Measurements from ENCODE around the gene SKIDA1.

The SKIDA1 gene

DNA sequence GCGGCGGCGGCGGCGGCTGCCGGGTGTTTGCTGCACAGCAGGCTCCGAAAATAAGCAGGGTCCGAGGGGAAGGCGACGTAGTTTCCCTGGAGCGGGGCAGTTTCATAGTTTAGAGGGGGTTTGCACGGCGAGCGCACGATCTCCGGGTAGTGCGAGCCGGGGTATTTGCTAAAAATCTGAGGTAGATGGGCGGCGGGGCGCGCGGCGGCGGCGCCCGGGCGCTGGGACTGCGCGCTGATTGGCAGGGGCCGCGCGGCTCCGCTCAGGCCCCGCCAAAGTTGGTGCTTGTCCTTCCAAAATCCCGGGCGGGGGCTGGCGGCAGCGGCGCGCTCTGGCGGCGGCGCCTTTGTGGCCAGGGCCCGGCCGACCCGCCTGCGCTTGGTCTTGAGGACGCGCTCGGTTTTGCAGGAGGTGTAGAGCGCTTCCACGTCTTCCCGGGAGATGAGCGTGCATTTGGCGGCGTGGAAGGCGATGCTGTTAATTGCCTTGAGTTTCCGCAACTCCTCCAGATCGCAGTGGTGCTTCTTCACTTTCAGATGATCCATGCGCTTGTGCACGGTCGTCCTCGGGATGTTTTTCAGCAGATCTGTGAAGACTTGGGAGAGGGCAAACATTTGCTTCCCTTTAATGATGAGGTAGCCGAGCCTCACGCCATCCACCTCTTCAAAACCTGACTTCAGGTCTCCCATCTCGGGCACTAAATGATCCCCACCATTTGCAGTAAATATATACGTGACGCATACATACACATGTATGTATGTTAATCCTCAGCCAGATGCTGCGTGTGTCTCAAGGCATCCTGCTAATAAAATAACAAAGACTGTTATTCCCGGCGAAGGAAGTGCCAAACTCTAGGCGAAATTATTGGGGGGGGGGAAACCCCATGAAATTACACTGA, 8.1 kb downstream of the SKIDA1 start:
- Histone ChIP-seq H3K36me3 (ENCODE audit: control insufficient read depth, low read length) (no peaks in the 10 kb centered on the region), H3K27me3 (ENCODE audit: control insufficient read depth, low read length) (peaks cover 70% of the 10 kb centered on the region), H3K79me2 (ENCODE audit: control insufficient read depth, low read length) (no peaks in the 10 kb centered on the region), H3K4me1 (ENCODE audit: control insufficient read depth, low read length) (peaks cover 34% of the 10 kb centered on the region), H3K27ac (ENCODE audit: low read depth, low read length) (no peak overlapping the region), H3F3A (ENCODE audit: control insufficient read depth, insufficient read depth) (peaks cover 4% of the 10 kb centered on the region; the same call in 1 of the 2 replicates), H3K9me2 (replicated peaks; ENCODE audit: control insufficient read depth, low read length) (no peaks in the 10 kb centered on the region), H4K20me1 (ENCODE audit: control insufficient read depth, insufficient read depth, low read depth, low read length) (peaks cover 2% of the 10 kb centered on the region; the same call in 1 of the 2 replicates), H3K4me2 (ENCODE audit: low read length) (peak overlapping the region; percentile 99), H3K4me3 (ENCODE audit: low read length) (peak overlapping the region; percentile 75), H3K9me3 (ENCODE audit: control insufficient read depth, insufficient read depth, low read length) (no peaks in the 10 kb centered on the region)
- TF ChIP-seq CTCF (IDR thresholded peaks at IDR 0.05; ENCODE audit: low read depth, low read length, poor library complexity, severe bottlenecking) (no peak), EZH2phosphoT487 (IDR thresholded peaks at IDR 0.05; ENCODE audit: borderline replicate concordance, low read length) (peak; percentile 95; the same call in 1 of the 2 replicates)

- peaks cover 79% of the 10 kb centered on the region for H3K27me3 ChIP-seq (ENCODE audit: control insufficient read depth, low read length)
These were observed 9.0 kb downstream of the SKIDA1 start for GRCh38 chr10:21516242-21517131.

More at GRCh38 chr10:21516242-21517131, 9.0 kb downstream of the SKIDA1 start:
- TF ChIP-seq EZH2phosphoT487 (IDR thresholded peaks at IDR 0.05; ENCODE audit: borderline replicate concordance, low read length): peak; percentile 79
- TF ChIP-seq CTCF (IDR thresholded peaks at IDR 0.05; ENCODE audit: low read depth, low read length, poor library complexity, severe bottlenecking): no peak
- Histone ChIP-seq H3K4me3 (ENCODE audit: low read length) (peak overlapping the region; percentile 75), H3K4me1 (ENCODE audit: control insufficient read depth, low read length) (peaks cover 34% of the 10 kb centered on the region), H3K27ac (ENCODE audit: low read depth, low read length) (no peak overlapping the region), H3K36me3 (ENCODE audit: control insufficient read depth, low read length) (no peaks in the 10 kb centered on the region), H4K20me1 (ENCODE audit: control insufficient read depth, insufficient read depth, low read depth, low read length) (peaks cover 2% of the 10 kb centered on the region; the same call in 1 of the 2 replicates), H3F3A (ENCODE audit: control insufficient read depth, insufficient read depth) (peaks cover 2% of the 10 kb centered on the region; the same call in 1 of the 2 replicates), H3K9me2 (replicated peaks; ENCODE audit: control insufficient read depth, low read length) (no peaks in the 10 kb centered on the region), H3K9me3 (ENCODE audit: control insufficient read depth, insufficient read depth, low read length) (no peaks in the 10 kb centered on the region), H3K79me2 (ENCODE audit: control insufficient read depth, low read length) (no peaks in the 10 kb centered on the region), H3K4me2 (ENCODE audit: low read length) (peak overlapping the region; percentile 99)
